Activated B cell treated with CpG ODN at 0.5 μM for 24 hours (primary cell): Measurements from ENCODE around the gene TNNI2. TPM values are rescaled to one million over a fixed set of nuclear protein-coding genes. Genes with fewer than 3 reads are reported as not detected.
"Not testable (repeated sequence)": the region's sequence is repeated elsewhere in the genome, so short reads cannot be mapped to it uniquely, and the experiment has no call there.

ENCODE experiments used
- ATAC-seq: fragments of 200-7000 bp; cut with Tn5 transposase; one replicate; pipeline ENCODE4 v1.10.0; 2021; ENCODE audit warnings: low read depth, mild to moderate bottlenecking, moderate library complexity
- CTCF ChIA-PET: fragments of 350-600 bp; sonication (Branson Sonifier 250); formaldehyde crosslinking; loops from one replicate; lab custom pipeline; 2021; ENCODE audit warnings: antibody characterized with exemption; lab: Charles Lee
- POLR2A ChIA-PET: fragments of 350-600 bp; sonication (Branson Sonifier 250); formaldehyde crosslinking; loops from one replicate; lab custom pipeline; 2021; ENCODE audit warnings: antibody characterized with exemption; lab: Charles Lee
- DNase-seq: peaks from one replicate; pipeline ENCODE4 v3.0.0; 2022
- H3K27ac Mint-ChIP-seq: one replicate; pipeline ENCODE4 v1.8.0; 2020; ENCODE audit warnings: mixed read lengths
- H3K27me3 Mint-ChIP-seq: one replicate; pipeline ENCODE4 v1.8.0; 2021; ENCODE audit warnings: mixed read lengths
- H3K36me3 Mint-ChIP-seq: one replicate; pipeline ENCODE4 v1.8.0; 2021; ENCODE audit warnings: low read depth, mixed read lengths
- H3K4me1 Mint-ChIP-seq: one replicate; pipeline ENCODE4 v1.8.0; 2021; ENCODE audit warnings: mixed read lengths
- H3K4me3 Mint-ChIP-seq: one replicate; pipeline ENCODE4 v1.8.0; 2020; ENCODE audit warnings: mild to moderate bottlenecking, mixed read lengths
- H3K9me3 Mint-ChIP-seq: one replicate; pipeline ENCODE4 v1.8.0; 2020; ENCODE audit warnings: mixed read lengths
- CTCF ChIP-seq: fragments of 200-600 bp; IDR thresholded peaks from one replicate; pipeline ENCODE4 v1.8.0; 2022; ENCODE audit warnings: antibody characterized with exemption, mild to moderate bottlenecking
- intact Hi-C: fragments of 100-400 bp; cut with micrococcal nuclease; formaldehyde crosslinking; loops from one replicate; pipeline ENCODE4 v1.15.1; 2024
- total RNA-seq: library from RNA; stranded (reverse); gene quantifications from 2 replicates; pipeline ENCODE4 v1.2.3, GENCODE V29; 2022

Gene TNNI2
- total RNA-seq, 1 donor from 2014 or later: 1.0 TPM

- Mint-ChIP-seq H3K27ac (no peak overlapping the region), H3K9me3 (no peaks in the 10 kb centered on the region), H3K36me3 (peaks cover 21% of the 10 kb centered on the region), H3K27me3 (no peaks in the 10 kb centered on the region), H3K4me3 (no peak overlapping the region), H3K4me1 (peaks cover 64% of the 10 kb centered on the region)
- DNase-seq (no peak), ATAC-seq (no peak)
- CTCF ChIA-PET: interaction anchor here (1.5 to 1.8 kb wide), 2 partner anchors 13 to 18 kb away, joined by 4 read pairs; no protein-coding TSS in a partner anchor
- no peak for TF ChIP-seq CTCF
- intact Hi-C loops: no loop called here
- POLR2A ChIA-PET: no interaction called here
These were observed 36.5 kb downstream of the TNNI2 start for GRCh38 chr11:1875093-1875850.

- Mint-ChIP-seq H3K4me1 (peaks cover 64% of the 10 kb centered on the region), H3K36me3 (peaks cover 16% of the 10 kb centered on the region)
- DNase-seq: peak; percentile 16
- H3K27me3 Mint-ChIP-seq, ATAC-seq, H3K9me3 Mint-ChIP-seq, intact Hi-C loops, H3K4me3 Mint-ChIP-seq, H3K27ac Mint-ChIP-seq: not testable (repeated sequence)
- POLR2A ChIA-PET: interaction anchor here (0.9 to 1.7 kb wide), 3 partner anchors 21 to 30 kb away, joined by 3 to 8 read pairs (median 4); no protein-coding TSS in a partner anchor
- CTCF ChIA-PET: interaction anchor here (0.7 to 1.8 kb wide), 7 partner anchors 13 to 268 kb away, joined by 3 to 7 read pairs (median 3); partner anchors contain the start of genes LSP1 and TNNI2
These were observed 37.1 kb downstream of the TNNI2 start for GRCh38 chr11:1875851-1876301.

GRCh38 chr11:1876361-1877063 lies 37.7 kb downstream of the TNNI2 start:
- H3K27me3 Mint-ChIP-seq: no peaks in the 10 kb centered on the region
- intact Hi-C loops: no loop called here
- no peaks in the 10 kb centered on the region for H3K9me3 Mint-ChIP-seq
- ChIA-PET POLR2A (interaction anchor here (0.9 to 1.7 kb wide), 4 partner anchors 22 to 31 kb away, joined by 3 to 8 read pairs (median 4); partner anchors contain the start of gene LSP1), CTCF (interaction anchor here (0.7 to 1.8 kb wide), 8 partner anchors 14 to 267 kb away, joined by 3 to 7 read pairs (median 3); partner anchors contain the start of genes LSP1 and TNNI2)
- peaks cover 13% of the 10 kb centered on the region for H3K36me3 Mint-ChIP-seq
- no peak overlapping the region for H3K27ac Mint-ChIP-seq
- H3K4me3 Mint-ChIP-seq: no peak overlapping the region
- ATAC-seq (no peak), DNase-seq (peak; percentile 32)
- H3K4me1 Mint-ChIP-seq: peaks cover 64% of the 10 kb centered on the region
- no peak for TF ChIP-seq CTCF

- Mint-ChIP-seq H3K36me3 (peaks cover 12% of the 10 kb centered on the region), H3K27ac (no peak overlapping the region), H3K4me3 (no peak overlapping the region), H3K27me3 (no peaks in the 10 kb centered on the region), H3K4me1 (peaks cover 62% of the 10 kb centered on the region), H3K9me3 (no peaks in the 10 kb centered on the region)
- ATAC-seq: no peak
- DNase-seq: peak; percentile 14
- ChIA-PET POLR2A (interaction anchor here (1.0 to 1.7 kb wide), 3 partner anchors 25 to 27 kb away, joined by 3 to 8 read pairs (median 3); partner anchors contain the start of gene LSP1), CTCF (interaction anchor here (1.5 to 1.8 kb wide), 4 partner anchors 15 to 25 kb away, joined by 3 to 7 read pairs (median 4); partner anchors contain the start of gene LSP1)
- intact Hi-C loops: no loop called here
- no peak for TF ChIP-seq CTCF
These were observed 38.7 kb downstream of the TNNI2 start for GRCh38 chr11:1877211-1878136.
